Measurements from ENCODE around the gene TPST2. TPM values are rescaled to one million over a fixed set of nuclear protein-coding genes. Genes with fewer than 3 reads are reported as not detected.

The TPST2 gene
- total and polyA plus RNA-seq, 2 donors (not counting 3 experiments of a cell fraction or from before 2014, with no cell fraction given): 49.4 to 121 TPM

DNA sequence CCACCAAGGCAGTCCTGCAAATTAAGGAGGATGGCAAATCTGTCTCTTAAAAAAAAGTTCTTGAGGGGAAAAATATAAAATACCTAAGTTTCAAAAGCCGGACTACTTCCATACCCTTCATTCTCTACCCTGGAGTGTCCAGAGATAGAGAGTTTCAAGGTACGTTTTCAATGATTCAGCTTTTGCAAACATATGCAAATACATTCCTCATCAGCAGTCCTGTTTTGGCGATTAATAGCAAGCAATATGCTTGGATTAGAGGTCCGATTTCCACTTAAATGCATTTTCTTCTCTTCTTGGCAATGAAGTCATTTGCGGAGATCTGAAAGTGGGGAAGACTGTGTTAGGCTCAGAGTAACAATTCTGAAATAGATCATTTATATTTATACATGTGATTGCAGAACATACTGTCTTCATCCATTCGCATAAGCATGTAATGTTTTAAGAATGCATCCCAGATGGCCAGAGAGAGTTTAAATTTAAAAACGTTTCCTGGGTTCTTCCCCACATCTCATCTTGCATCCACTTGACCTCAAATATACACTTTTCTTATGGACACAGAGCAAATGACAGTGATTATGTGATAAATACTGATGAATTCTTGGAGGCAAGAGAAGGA is 63.9 kb downstream of the TPST2 start:
- POLR2A ChIA-PET: no interaction called here
- TF ChIP-seq, protein P1, sequence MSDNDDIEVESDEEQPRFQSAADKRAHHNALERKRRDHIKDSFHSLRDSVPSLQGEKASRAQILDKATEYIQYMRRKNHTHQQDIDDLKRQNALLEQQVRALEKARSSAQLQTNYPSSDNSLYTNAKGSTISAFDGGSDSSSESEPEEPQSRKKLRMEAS (IDR thresholded peaks at IDR 0.05; ENCODE audit: insufficient read depth, insufficient read length): no peak
- TF ChIP-seq MYC (IDR thresholded peaks at IDR 0.05; ENCODE audit: low read depth, low read length) (no peak), GATA2 (IDR thresholded peaks at IDR 0.05; ENCODE audit: insufficient read depth, insufficient read length, low read depth, low read length) (no peak)

DNA sequence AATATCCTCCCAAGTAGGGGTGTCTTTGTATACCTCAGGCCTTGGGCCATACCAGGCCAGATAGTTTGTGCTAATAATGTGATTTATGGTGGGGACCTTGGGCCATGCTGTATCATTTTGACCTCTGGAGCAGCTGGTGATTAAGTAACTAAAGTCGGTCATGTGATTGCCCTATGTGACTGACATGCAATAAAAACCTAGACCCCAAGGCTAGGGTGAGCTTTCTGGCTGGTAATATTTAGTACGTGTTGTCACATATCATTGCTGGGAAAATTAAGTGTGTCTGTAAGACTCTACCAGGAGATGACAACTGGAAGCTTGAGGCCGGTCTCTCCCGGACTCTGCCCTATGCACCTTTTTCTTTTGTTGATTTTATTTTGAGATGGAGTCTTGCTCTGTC is 65.1 kb downstream of the TPST2 start:
- POLR2A ChIA-PET: no interaction called here
- Histone ChIP-seq H3K9me1 (replicated peaks; ENCODE audit: control insufficient read depth, extremely low read depth, insufficient read depth, low read length) (no peaks in the 10 kb centered on the region), H3K4me2 (ENCODE audit: insufficient read depth, low read length) (no peak overlapping the region), H3K27ac (ENCODE audit: insufficient read depth, low read depth, low read length) (no peak overlapping the region), H3K27me3 (ENCODE audit: control insufficient read depth in 2 of 2, insufficient read depth in 2 of 2, low read length in 2 of 2) (no peaks in the 10 kb centered on the region), H3K9ac (replicated peaks; ENCODE audit: extremely low read depth, insufficient read depth, low read length) (no peak overlapping the region), H3K4me1 (ENCODE audit: control insufficient read depth, extremely low read depth, insufficient read depth, low read length) (no peaks in the 10 kb centered on the region), H3K36me3 (ENCODE audit: control insufficient read depth in 2 of 2, extremely low read depth in 1 of 2, insufficient read depth in 2 of 2, low read length in 2 of 2) (peaks cover 0 to 8% of the 10 kb centered on the region in 2 experiments), H3K9me3 (replicated peaks; ENCODE audit: control insufficient read depth, insufficient read depth, low read length) (no peaks in the 10 kb centered on the region), H3K79me2 (ENCODE audit: control insufficient read depth, insufficient read depth, low read length) (no peaks in the 10 kb centered on the region), H4K20me1 (replicated peaks; ENCODE audit: control insufficient read depth, extremely low read depth, insufficient read depth, low read length) (no peaks in the 10 kb centered on the region), H3K4me3 (replicated peaks in 1 of 3; ENCODE audit: insufficient read depth in 1 of 3, low read depth in 1 of 3, low read length in 3 of 3) (no peak overlapping the region), H2AFZ (ENCODE audit: low read depth, low read length) (no peak overlapping the region)
- intact Hi-C loops (cut with micrococcal nuclease): no loop called here
- dilution Hi-C loops (cut with MboI; ENCODE audit: extremely low pct_ligation_motif_present, low sequenced_read_pairs): no loop called here
- DNase-seq (ENCODE audit: low read depth, low spot score) (no peak), FAIRE-seq (no peak)
- no peak for TF ChIP-seq FOS (IDR thresholded peaks at IDR 0.05; ENCODE audit: borderline replicate concordance, insufficient read depth, low read length)
- TF ChIP-seq JUN (IDR thresholded peaks at IDR 0.05; ENCODE audit: borderline replicate concordance, insufficient read depth, insufficient read length, low read depth): no peak
- TF ChIP-seq POLR2AphosphoS5 (IDR thresholded peaks at IDR 0.05; ENCODE audit: insufficient read depth, low read depth, low read length): no peak
- TF ChIP-seq MYC (IDR thresholded peaks at IDR 0.05; ENCODE audit: low read depth, low read length): no peak
- TF ChIP-seq, protein P1 (IDR thresholded peaks at IDR 0.05; ENCODE audit: insufficient read depth, insufficient read length): no peak
- no peak for TF ChIP-seq GATA2 (IDR thresholded peaks at IDR 0.05; ENCODE audit: insufficient read depth, insufficient read length, low read depth, low read length)
- TF ChIP-seq EZH2 (IDR thresholded peaks at IDR 0.05; ENCODE audit: borderline replicate concordance, low read depth, low read length, severe bottlenecking): no peak
- TF ChIP-seq, protein P2, sequence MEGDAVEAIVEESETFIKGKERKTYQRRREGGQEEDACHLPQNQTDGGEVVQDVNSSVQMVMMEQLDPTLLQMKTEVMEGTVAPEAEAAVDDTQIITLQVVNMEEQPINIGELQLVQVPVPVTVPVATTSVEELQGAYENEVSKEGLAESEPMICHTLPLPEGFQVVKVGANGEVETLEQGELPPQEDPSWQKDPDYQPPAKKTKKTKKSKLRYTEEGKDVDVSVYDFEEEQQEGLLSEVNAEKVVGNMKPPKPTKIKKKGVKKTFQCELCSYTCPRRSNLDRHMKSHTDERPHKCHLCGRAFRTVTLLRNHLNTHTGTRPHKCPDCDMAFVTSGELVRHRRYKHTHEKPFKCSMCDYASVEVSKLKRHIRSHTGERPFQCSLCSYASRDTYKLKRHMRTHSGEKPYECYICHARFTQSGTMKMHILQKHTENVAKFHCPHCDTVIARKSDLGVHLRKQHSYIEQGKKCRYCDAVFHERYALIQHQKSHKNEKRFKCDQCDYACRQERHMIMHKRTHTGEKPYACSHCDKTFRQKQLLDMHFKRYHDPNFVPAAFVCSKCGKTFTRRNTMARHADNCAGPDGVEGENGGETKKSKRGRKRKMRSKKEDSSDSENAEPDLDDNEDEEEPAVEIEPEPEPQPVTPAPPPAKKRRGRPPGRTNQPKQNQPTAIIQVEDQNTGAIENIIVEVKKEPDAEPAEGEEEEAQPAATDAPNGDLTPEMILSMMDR (IDR thresholded peaks at IDR 0.05; ENCODE audit: extremely low read depth in 1 of 2, insufficient read depth in 1 of 2, low read depth in 1 of 2, low read length in 2 of 2): no peak
- TF ChIP-seq POLR2A (IDR thresholded peaks at IDR 0.05; ENCODE audit: low read depth, low read length): no peak
- no TSS peak for BruUV-seq (replicated peaks)
- CTCF ChIA-PET: interaction anchor here (0.6 kb wide), 1 partner anchor 25 kb away, joined by 3 read pairs; no protein-coding TSS in a partner anchor

More for the DNA sequence above, 63.9 kb downstream of the TPST2 start:
- Histone ChIP-seq H3K9ac (replicated peaks; ENCODE audit: extremely low read depth, insufficient read depth, low read length) (no peak overlapping the region), H3K79me2 (ENCODE audit: control insufficient read depth, insufficient read depth, low read length) (no peaks in the 10 kb centered on the region), H3K9me1 (replicated peaks; ENCODE audit: control insufficient read depth, extremely low read depth, insufficient read depth, low read length) (no peaks in the 10 kb centered on the region), H3K27me3 (ENCODE audit: control insufficient read depth in 2 of 2, insufficient read depth in 2 of 2, low read length in 2 of 2) (no peaks in the 10 kb centered on the region), H3K4me2 (ENCODE audit: insufficient read depth, low read length) (no peak overlapping the region), H3K36me3 (ENCODE audit: control insufficient read depth in 2 of 2, extremely low read depth in 1 of 2, insufficient read depth in 2 of 2, low read length in 2 of 2) (peaks cover 0 to 10% of the 10 kb centered on the region in 2 experiments), H2AFZ (ENCODE audit: low read depth, low read length) (no peak overlapping the region), H3K27ac (ENCODE audit: insufficient read depth, low read depth, low read length) (no peak overlapping the region), H3K9me3 (replicated peaks; ENCODE audit: control insufficient read depth, insufficient read depth, low read length) (no peaks in the 10 kb centered on the region), H3K4me3 (replicated peaks in 1 of 3; ENCODE audit: insufficient read depth in 1 of 3, low read depth in 1 of 3, low read length in 3 of 3) (no peak overlapping the region), H3K4me1 (ENCODE audit: control insufficient read depth, extremely low read depth, insufficient read depth, low read length) (no peaks in the 10 kb centered on the region), H4K20me1 (replicated peaks; ENCODE audit: control insufficient read depth, extremely low read depth, insufficient read depth, low read length) (no peaks in the 10 kb centered on the region)
- CTCF ChIA-PET: no interaction called here
- intact Hi-C loops (cut with micrococcal nuclease) (no loop called here), dilution Hi-C loops (cut with MboI; ENCODE audit: extremely low pct_ligation_motif_present, low sequenced_read_pairs) (no loop called here)
- no peak for FAIRE-seq
- no TSS peak for BruUV-seq (replicated peaks)
- no peak for DNase-seq (ENCODE audit: low read depth, low spot score)
